RPMI7951 (cell line): Measurements from ENCODE around the gene APCDD1L. TPM values are rescaled to one million over a fixed set of nuclear protein-coding genes. Genes with fewer than 3 reads are reported as not detected.
"Not testable (repeated sequence)": the region's sequence is repeated elsewhere in the genome, so short reads cannot be mapped to it uniquely, and the experiment has no call there.

ENCODE experiments used
- DNase-seq: peaks from one replicate; pipeline ENCODE4 v3.0.0-alpha.2; 2012; ENCODE audit warnings: low read depth
- total RNA-seq: library from RNA; depleted of rRNA; stranded (reverse); fragments of >200 nt; shearing (Covaris generic); gene quantifications from 2 replicates; pipeline ENCODE4 v1.2.3, GENCODE V29; 2014

Gene APCDD1L
- total RNA-seq, 1 experiment from 2014 or later = 122 TPM

GRCh38 chr20:58446264-58446959 is 68.8 kb downstream of the APCDD1L start:
- no peak for DNase-seq

- DNase-seq = no peak
These were observed 70.4 kb downstream of the APCDD1L start for GRCh38 chr20:58444746-58445255.

DNA sequence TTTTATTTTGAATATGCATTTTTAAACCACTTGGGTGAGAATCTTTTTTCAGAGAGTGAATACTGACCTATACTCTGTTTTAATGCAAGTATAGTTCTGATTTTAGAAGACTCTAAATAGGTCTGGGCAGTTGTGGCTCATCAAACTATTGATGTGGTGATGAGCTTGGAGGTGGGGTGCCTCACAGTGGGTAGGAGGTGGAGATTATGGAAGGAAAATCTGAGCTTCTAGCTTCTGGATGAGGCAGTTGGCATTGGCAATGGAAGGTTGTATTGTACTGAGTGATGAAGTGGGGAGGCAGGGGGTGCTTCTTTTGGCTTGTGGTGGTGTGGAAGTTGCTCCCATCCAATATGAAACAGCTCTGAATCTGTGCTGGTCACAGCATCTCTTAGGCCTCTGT is 73.5 kb downstream of the APCDD1L start:
- no peak for DNase-seq

DNA sequence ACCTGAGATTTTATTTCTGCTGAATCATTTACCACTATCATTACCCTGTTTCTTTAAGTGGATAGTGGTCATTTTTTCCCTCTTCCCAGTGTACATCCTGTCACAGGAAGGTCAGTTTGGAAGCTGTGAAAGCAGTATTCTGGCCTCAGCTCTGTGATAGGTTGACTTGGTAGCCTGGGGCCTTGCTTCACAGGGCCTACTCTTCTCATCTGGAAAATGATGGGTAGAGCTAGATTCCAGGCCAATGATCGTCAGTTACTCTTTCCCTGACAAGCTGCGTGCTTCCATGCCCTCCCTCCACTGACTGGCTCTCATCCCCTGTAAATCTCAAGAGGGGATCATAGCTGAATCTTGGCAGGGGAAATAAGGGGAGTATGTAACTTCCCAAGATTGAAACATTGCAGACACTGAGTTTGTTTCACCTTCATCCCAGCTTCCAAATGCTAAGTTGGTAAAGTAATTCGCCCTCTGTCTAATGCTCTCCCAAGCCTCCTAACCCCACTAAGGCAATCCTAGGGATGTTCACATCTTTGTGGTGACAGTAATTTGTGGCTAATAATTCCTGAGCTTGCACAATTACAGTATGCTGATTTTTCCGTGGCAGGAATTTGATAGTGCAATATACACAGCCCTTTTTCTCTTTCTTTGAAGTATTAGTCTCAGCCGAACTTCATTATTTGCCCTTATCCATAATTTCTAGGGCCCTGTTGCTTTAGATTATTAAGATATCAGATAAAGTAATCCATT is 75.0 kb downstream of the APCDD1L start:
- peak; percentile 95 for DNase-seq

- no peak for DNase-seq
These were observed 76.0 kb downstream of the APCDD1L start for GRCh38 chr20:58438970-58439808.

DNA sequence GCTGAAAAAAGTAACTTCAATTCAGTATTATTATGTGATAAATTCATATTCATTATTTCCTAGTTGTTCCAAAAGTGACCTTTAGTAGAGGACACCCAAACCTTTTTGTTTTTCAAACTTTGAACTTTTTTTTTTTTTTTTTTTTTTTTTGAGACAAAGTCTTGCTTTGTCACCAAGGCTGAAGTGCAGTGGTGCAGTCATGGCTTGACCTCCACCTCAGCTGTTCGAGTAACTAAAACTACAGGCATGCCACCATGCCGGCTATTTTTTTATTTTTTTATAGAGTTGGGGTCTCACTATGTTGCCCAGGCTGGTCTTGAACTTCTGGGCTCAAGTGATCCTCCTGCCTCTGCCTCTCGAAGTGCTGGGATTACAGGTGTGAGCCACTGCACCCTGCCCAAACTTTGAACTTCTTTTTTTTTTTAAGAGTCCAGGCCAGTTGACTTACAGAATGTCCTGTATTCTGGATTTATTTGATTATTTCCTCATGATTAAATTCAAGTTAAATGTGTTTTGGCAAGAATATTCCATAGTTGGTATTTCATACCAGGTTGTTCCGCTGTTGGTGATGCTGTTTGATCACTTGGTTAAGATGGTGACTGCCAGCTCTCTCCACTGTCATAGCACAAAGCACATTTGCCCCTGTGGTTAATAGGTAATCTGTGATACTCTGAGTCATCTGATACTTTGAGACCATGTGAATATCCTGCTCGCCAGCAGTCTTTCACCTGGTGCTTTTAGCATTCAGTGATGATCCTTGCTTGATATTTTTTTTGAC is 78.1 kb downstream of the APCDD1L start:
- DNase-seq = no peak

GRCh38 chr20:58435237-58435636 is 80.0 kb downstream of the APCDD1L start:
- no peak for DNase-seq

- DNase-seq = no peak
These were observed 80.9 kb downstream of the APCDD1L start for GRCh38 chr20:58434326-58434725.

GRCh38 chr20:58433759-58434158 is 81.4 kb downstream of the APCDD1L start:
- DNase-seq = peak; percentile 88

- DNase-seq = no peak
These were observed 82.1 kb downstream of the APCDD1L start for GRCh38 chr20:58433029-58433647.

- no peak for DNase-seq
These were observed 82.8 kb downstream of the APCDD1L start for GRCh38 chr20:58432186-58432954.

GRCh38 chr20:58431134-58431533 is 84.1 kb downstream of the APCDD1L start:
- no peak for DNase-seq

- DNase-seq = no peak
These were observed 85.9 kb downstream of the APCDD1L start for GRCh38 chr20:58429303-58429702.

DNA sequence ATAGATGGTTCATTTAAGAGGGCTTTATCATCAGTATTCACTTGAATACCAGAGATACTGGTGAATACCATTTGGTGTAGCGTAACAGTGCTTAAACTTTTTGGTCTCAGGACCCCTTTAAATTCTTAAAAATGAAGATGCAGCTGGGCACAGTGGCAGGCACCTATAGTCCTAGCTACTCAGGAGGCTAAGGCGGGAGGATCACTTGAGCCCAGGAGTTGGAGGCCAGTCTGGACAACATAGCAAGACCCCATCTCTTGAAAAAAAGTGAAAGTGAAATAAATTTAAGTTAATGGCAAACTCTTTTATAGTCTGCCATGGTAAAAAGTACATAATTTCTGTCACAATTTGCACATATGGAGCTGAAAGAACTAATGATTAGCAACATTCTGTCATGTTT is 86.8 kb downstream of the APCDD1L start:
- DNase-seq = no peak

GRCh38 chr20:58427571-58427970 is 87.6 kb downstream of the APCDD1L start:
- not testable (repeated sequence) for DNase-seq

DNA sequence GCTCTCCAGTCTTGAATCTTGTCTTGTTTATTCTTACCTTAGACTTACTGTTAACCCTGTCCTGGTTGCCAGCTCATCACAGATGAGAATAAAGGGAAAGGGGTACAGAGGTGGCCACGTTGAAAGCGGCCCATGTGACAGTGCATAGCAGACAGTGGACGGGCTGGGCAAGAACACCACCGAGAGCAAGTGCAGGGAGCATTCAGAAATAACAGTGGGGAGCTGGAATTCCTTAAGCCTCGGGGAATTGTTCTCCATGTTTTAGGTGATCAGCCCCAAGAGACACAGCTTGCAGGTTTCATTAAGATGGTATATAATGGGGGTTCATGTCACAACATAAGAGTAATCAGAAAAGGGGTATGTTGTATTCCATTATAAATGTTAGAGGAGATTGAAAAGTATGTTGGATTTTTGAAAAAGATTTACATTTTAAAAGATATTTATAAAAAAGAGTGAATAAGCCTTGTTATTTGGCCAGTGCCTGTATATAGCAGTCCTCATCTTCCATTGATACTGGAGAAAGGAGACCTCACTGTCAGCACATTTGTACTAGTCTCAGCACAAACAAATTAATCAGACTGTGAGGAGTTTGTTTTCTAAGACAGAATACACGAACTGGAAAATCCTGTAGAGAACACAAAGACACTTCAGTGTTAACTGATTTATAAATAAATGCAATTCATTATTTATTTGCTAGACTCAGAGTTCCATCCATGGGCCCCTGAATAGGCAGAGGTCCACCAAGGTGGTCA is 90.8 kb downstream of the APCDD1L start:
- DNase-seq = no peak

DNA sequence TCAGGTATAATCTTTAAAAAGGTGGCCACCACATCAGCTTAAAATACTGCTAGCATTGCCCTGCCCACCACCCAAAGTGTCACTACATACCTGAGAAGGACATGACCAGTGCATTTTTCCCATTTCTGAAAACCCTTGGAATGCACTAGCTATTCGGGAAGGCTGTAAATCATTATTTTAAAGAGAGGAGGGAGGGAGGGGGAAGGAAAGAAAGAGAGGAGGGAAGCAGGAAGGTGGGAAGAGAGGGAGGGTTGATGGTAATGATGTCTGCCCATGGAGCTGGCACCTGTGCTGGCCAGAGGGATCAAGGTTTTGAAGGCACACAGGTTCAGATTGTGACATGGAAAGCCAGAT is 93.7 kb downstream of the APCDD1L start:
- DNase-seq = no peak

DNA sequence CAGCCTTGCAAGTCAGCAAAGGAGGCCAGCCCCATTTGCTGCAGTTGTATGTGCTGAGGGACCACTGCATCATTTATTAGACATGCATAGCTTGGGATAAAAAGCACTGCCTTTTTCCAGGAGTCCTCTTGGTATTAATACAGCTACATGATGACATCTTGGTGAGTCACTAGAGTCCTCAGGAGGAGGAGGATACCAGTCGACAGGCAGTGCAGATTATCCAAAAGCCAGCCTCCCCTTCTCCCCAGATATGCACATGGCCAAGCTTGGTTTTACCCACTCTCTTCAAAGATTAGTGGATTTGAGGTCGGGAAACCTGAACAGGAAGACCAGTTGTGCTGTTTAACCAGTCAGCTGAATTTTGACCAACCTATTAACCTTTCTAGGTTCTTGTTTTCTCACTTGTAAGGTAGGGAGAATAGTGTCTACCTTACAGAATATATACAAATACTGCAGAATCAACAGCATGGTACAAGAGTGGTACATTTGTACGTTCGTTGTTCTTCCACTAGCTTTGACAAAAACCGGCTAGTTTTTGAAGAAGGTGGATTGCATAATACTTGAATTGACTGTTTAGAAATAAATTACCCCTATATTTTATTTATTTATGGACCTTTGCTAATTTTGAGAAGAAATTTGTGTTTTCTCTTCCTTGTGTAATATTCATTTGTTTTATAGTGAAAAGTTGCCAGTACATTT is 94.3 kb downstream of the APCDD1L start:
- DNase-seq = peak; percentile 82
